CD4-positive, alpha-beta T cell treated with Interleukin-15 for 4 hours (primary cell): Measurements from ENCODE around the gene CPLX1.
"Not testable (repeated sequence)": the region's sequence is repeated elsewhere in the genome, so short reads cannot be mapped to it uniquely, and the experiment has no call there.

Experiments
- DNase-seq: peaks from one replicate; pipeline ENCODE4 v3.0.0-alpha.2; 2020; ENCODE audit warnings: low spot score

The CPLX1 gene

GRCh38 chr4:819401-820229, 6.3 kb downstream of the CPLX1 start:
- no peak for DNase-seq

GRCh38 chr4:818106-818921, 7.6 kb downstream of the CPLX1 start:
- no peak for DNase-seq

- no peak for DNase-seq
Measured at GRCh38 chr4:815464-816146, 10.3 kb downstream of the CPLX1 start.

- no peak for DNase-seq
Measured at GRCh38 chr4:814312-814850, 11.5 kb downstream of the CPLX1 start.

- DNase-seq, result no peak
Measured at GRCh38 chr4:813900-814299, 12.0 kb downstream of the CPLX1 start.

GRCh38 chr4:808860-809570, 16.9 kb downstream of the CPLX1 start:
- no peak for DNase-seq

GRCh38 chr4:807792-808191, 18.1 kb downstream of the CPLX1 start:
- no peak for DNase-seq

GRCh38 chr4:806979-807378, 18.9 kb downstream of the CPLX1 start:
- DNase-seq, result not testable (repeated sequence)

GRCh38 chr4:804804-805203, 21.1 kb downstream of the CPLX1 start:
- no peak for DNase-seq

- no peak for DNase-seq
Measured at GRCh38 chr4:803884-804283, 22.0 kb downstream of the CPLX1 start.

GRCh38 chr4:801436-802124, 24.3 kb downstream of the CPLX1 start:
- DNase-seq, result no peak

- DNase-seq, result no peak
Measured at GRCh38 chr4:797066-797465, 28.9 kb downstream of the CPLX1 start.

GRCh38 chr4:796206-796605, 29.7 kb downstream of the CPLX1 start:
- DNase-seq, result no peak

- DNase-seq, result no peak
Measured at GRCh38 chr4:795726-796119, 30.2 kb downstream of the CPLX1 start.

- no peak for DNase-seq
Measured at GRCh38 chr4:794900-795725, 30.8 kb downstream of the CPLX1 start.

GRCh38 chr4:793941-794621, 31.8 kb downstream of the CPLX1 start:
- no peak for DNase-seq

- DNase-seq, result no peak
Measured at GRCh38 chr4:793093-793861, 32.7 kb downstream of the CPLX1 start.

GRCh38 chr4:792626-793092, 33.3 kb downstream of the CPLX1 start:
- DNase-seq, result peak; percentile 6
